Measurements from ENCODE around the gene TULP4. TPM values are rescaled to one million over a fixed set of nuclear protein-coding genes. Genes with fewer than 3 reads are reported as not detected.
"Not testable (repeated sequence)": the region's sequence is repeated elsewhere in the genome, so short reads cannot be mapped to it uniquely, and the experiment has no call there.

The TULP4 gene
- total RNA-seq, 1 experiment from 2014 or later, result 52.8 TPM

GRCh38 chr6:158292016-158292415 lies 20.2 kb upstream of the TULP4 start:
- Mint-ChIP-seq H3K27me3 (ENCODE audit: low read depth) (peaks cover 3% of the 10 kb centered on the region; the same call in 1 of the 2 replicates), H3K4me1 (no peaks in the 10 kb centered on the region; the same call in 1 of the 2 replicates), H3K4me3 (no peak overlapping the region), H3K36me3 (peaks cover 24% of the 10 kb centered on the region), H3K9me3 (peaks cover 22% of the 10 kb centered on the region), H3K27ac (no peak overlapping the region)
- CTCF ChIA-PET, result no interaction called here
- DNase-seq (ENCODE audit: low spot score), result no peak
- POLR2A ChIA-PET, result no interaction called here
- no peak for ATAC-seq
- no peak for TF ChIP-seq TP53 (CRISPR knock-in tag; IDR thresholded peaks at IDR 0.05)
- TF ChIP-seq NFATC4 (CRISPR knock-in tag; IDR thresholded peaks at IDR 0.05), result no peak
- TF ChIP-seq ZBTB43 (CRISPR knock-in tag; IDR thresholded peaks at IDR 0.05), result no peak
- TF ChIP-seq KAT7 (CRISPR knock-in tag; IDR thresholded peaks at IDR 0.05; ENCODE audit: borderline replicate concordance), result no peak

- Mint-ChIP-seq H3K4me3 (no peak overlapping the region), H3K4me1 (no peaks in the 10 kb centered on the region), H3K27ac (no peak overlapping the region; the same call in 1 of the 2 replicates), H3K36me3 (peaks cover 35% of the 10 kb centered on the region), H3K27me3 (ENCODE audit: low read depth) (peaks cover 3% of the 10 kb centered on the region), H3K9me3 (peaks cover 33% of the 10 kb centered on the region)
- TF ChIP-seq AR (CRISPR knock-in tag; IDR thresholded peaks at IDR 0.05), result no peak
- DNase-seq (ENCODE audit: low spot score) (no peak), ATAC-seq (no peak)
- ChIA-PET POLR2A (no interaction called here), CTCF (no interaction called here)
These were observed 19.1 kb upstream of the TULP4 start for GRCh38 chr6:158293122-158293521.

GRCh38 chr6:158295976-158296853 lies 16.1 kb upstream of the TULP4 start:
- CTCF ChIA-PET; H3K27me3 Mint-ChIP-seq (ENCODE audit: low read depth): not testable (repeated sequence)
- peaks cover 40% of the 10 kb centered on the region for H3K9me3 Mint-ChIP-seq

GRCh38 chr6:158296854-158297324 lies 15.4 kb upstream of the TULP4 start:
- H3K4me3 Mint-ChIP-seq; POLR2A ChIA-PET; DNase-seq (ENCODE audit: low spot score); CTCF ChIA-PET; H3K27me3 Mint-ChIP-seq (ENCODE audit: low read depth); H3K4me1 Mint-ChIP-seq; H3K27ac Mint-ChIP-seq; ATAC-seq: not testable (repeated sequence)
- H3K36me3 Mint-ChIP-seq, result peaks cover 46% of the 10 kb centered on the region
- peaks cover 40% of the 10 kb centered on the region for H3K9me3 Mint-ChIP-seq

More at GRCh38 chr6:158295976-158296853, 16.1 kb upstream of the TULP4 start:
- H3K4me1 Mint-ChIP-seq; H3K27ac Mint-ChIP-seq; POLR2A ChIA-PET; ATAC-seq; H3K4me3 Mint-ChIP-seq; DNase-seq (ENCODE audit: low spot score): not testable (repeated sequence)
- H3K36me3 Mint-ChIP-seq, result peaks cover 46% of the 10 kb centered on the region

GRCh38 chr6:158297657-158298056 lies 14.6 kb upstream of the TULP4 start:
- H3K27me3 Mint-ChIP-seq (ENCODE audit: low read depth); CTCF ChIA-PET; ATAC-seq; H3K27ac Mint-ChIP-seq; POLR2A ChIA-PET; H3K4me3 Mint-ChIP-seq; DNase-seq (ENCODE audit: low spot score); H3K4me1 Mint-ChIP-seq: not testable (repeated sequence)
- Mint-ChIP-seq H3K9me3 (peaks cover 40% of the 10 kb centered on the region), H3K36me3 (peaks cover 46% of the 10 kb centered on the region)

GRCh38 chr6:158300306-158301143 lies 11.7 kb upstream of the TULP4 start:
- DNase-seq (ENCODE audit: low spot score); H3K27ac Mint-ChIP-seq; H3K4me1 Mint-ChIP-seq; ATAC-seq; CTCF ChIA-PET; H3K27me3 Mint-ChIP-seq (ENCODE audit: low read depth); H3K4me3 Mint-ChIP-seq; POLR2A ChIA-PET: not testable (repeated sequence)
- Mint-ChIP-seq H3K9me3 (peaks cover 30% of the 10 kb centered on the region), H3K36me3 (peaks cover 35% of the 10 kb centered on the region)

- H3K27me3 Mint-ChIP-seq (ENCODE audit: low read depth); H3K27ac Mint-ChIP-seq; POLR2A ChIA-PET; ATAC-seq; H3K4me1 Mint-ChIP-seq; DNase-seq (ENCODE audit: low spot score); H3K4me3 Mint-ChIP-seq: not testable (repeated sequence)
- Mint-ChIP-seq H3K36me3 (peaks cover 31% of the 10 kb centered on the region), H3K9me3 (peaks cover 26% of the 10 kb centered on the region)
- CTCF ChIA-PET, result interaction anchor here (0.7 kb wide), 1 partner anchor 32 kb away, joined by 3 read pairs; no protein-coding TSS in a partner anchor
These were observed 10.7 kb upstream of the TULP4 start for GRCh38 chr6:158301561-158301960.

GRCh38 chr6:158302195-158302796 lies 10.0 kb upstream of the TULP4 start:
- H3K4me3 Mint-ChIP-seq; ATAC-seq; DNase-seq (ENCODE audit: low spot score); POLR2A ChIA-PET; H3K4me1 Mint-ChIP-seq; H3K27me3 Mint-ChIP-seq (ENCODE audit: low read depth); CTCF ChIA-PET; H3K27ac Mint-ChIP-seq: not testable (repeated sequence)
- Mint-ChIP-seq H3K36me3 (peaks cover 27% of the 10 kb centered on the region), H3K9me3 (peaks cover 22% of the 10 kb centered on the region)
